NCI-H2227 (cell line): Measurements from ENCODE around the gene ANKS3.
"Not testable (repeated sequence)": the region's sequence is repeated elsewhere in the genome, so short reads cannot be mapped to it uniquely, and the experiment has no call there.

Experiments used
- DNase-seq: peaks from one replicate; lab custom pipeline; 2025; ENCODE audit not compliant: unreplicated experiment; lab: John Stamatoyannopoulos, UW

The ANKS3 gene

GRCh38 chr16:4755687-4756086, 21.6 kb upstream of the ANKS3 start:
- DNase-seq, result no peak

DNA sequence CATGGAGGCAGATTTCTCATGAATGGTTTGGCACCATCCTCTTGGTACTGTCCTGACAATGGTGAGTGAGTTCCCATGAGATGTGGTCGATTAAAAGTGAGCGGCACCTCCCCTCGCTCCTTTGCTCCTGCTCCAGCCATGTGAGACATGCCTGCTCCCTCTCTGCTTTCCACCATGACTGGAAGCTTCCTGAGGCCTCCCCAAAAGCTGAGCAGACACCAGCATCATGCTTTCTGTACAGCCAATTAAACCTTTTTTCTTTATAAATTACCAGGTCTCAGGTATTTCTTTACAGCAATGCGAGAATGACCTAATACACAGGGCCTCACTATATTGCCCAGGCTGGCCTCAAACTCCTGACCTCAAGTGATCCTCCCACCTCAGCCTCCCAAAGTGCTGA, 20.8 kb upstream of the ANKS3 start:
- DNase-seq, result no peak

DNA sequence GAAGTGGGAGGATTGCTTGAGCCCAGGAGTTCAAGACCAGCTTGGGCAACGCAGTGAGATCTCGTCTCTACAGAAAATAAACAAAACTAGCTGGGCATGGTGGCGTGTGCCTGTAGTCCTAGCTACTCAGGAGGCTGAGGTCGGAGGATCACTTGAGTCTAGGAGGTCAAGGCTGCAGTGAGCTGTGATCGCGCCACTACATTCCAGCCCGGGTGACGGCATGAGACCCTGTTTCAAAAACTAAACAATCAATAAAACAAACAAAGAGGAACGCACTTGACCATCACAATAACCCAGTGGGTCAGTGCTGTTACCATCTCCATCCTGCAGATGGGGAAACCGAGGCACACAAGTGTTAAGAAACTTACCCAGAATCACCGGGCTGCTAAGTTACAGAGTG, 19.2 kb upstream of the ANKS3 start:
- DNase-seq, result no peak

GRCh38 chr16:4752351-4753100, 18.5 kb upstream of the ANKS3 start:
- no peak for DNase-seq

DNA sequence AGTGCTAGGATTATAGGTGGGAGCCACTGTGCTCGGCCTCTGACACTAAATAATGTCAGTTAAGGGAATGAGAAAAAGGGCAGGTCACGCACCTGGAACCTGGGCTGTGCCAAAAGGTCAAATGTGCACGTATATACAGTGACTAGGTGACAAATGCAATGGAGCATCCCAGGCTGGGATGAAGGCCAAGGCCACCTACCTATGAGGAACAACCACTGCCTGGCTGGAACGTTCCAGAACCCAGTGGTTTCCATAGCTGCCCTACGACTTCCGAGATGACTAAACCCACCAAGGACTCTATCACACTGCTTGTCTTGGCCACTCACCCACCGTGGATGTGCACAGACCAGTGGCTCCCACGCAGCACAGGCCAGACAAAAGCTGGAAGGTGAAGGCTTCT, 16.8 kb upstream of the ANKS3 start:
- no peak for DNase-seq

DNA sequence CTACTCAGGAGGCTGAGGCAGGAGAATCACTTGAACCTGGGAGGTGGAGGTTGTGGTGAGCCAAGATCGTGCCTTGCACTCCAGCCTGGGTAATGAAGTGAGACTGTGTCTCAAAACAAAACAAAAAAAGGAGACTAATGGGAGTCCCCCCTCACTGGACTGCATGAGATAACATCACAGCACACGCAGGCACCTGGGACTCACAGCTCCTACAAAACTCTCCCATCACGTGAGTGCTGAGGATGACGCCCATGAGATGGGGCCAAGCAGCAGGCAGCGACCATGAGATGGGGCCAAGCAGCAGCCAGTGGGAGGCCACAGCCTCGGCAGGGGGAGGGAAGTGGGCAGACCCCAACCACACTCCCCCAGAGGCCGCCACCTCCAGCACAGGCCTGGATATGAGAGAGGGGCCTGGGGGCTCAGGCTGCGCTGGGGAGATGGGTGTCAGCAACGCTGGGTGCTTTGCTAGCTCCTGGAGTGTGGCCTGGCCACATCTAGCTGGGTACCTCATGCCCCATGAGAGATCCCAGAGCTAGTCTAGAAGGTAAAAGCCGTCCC, 15.7 kb upstream of the ANKS3 start:
- no peak for DNase-seq

DNA sequence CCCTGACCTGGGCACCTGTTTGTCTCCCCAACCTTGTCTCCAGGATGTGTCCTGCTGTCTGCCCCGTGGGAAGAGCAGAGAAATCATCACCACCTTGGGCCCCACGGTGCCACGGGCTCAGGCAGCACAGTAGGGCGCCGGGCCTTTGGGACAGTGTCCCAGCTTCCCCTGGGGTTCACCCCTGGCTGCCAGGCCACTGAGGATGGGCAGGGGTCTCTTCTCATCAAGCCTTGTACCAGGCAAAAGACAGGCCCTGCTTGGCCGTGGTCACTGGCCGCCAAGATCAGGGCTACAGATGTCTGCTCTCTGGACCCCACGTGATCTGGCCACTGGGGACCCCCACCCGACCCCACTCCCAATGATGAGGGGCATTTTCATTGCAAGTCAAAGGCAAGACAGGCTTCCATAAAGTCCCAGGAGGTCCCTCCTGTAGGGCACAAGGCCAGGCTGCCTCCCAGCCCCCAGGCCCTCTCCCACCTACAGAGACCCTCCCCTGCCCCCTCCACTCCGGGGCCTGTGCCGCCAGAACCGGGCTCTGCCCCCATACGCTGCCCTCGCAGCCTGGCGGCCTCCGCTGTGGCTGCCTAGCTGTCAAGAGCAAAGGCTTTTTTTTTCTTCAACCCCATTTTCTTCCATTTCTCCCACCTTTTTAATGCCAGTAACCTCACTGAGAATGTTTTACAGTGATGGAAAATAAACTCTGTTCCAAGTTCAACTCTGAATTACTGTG, 14.8 kb upstream of the ANKS3 start:
- DNase-seq, result no peak

GRCh38 chr16:4747906-4748681, 14.0 kb upstream of the ANKS3 start:
- no peak for DNase-seq

- no peak for DNase-seq
Measured at GRCh38 chr16:4746991-4747574, 13.0 kb upstream of the ANKS3 start.

GRCh38 chr16:4746215-4746614, 12.1 kb upstream of the ANKS3 start:
- no peak for DNase-seq

GRCh38 chr16:4745274-4745569, 11.2 kb upstream of the ANKS3 start:
- no peak for DNase-seq

DNA sequence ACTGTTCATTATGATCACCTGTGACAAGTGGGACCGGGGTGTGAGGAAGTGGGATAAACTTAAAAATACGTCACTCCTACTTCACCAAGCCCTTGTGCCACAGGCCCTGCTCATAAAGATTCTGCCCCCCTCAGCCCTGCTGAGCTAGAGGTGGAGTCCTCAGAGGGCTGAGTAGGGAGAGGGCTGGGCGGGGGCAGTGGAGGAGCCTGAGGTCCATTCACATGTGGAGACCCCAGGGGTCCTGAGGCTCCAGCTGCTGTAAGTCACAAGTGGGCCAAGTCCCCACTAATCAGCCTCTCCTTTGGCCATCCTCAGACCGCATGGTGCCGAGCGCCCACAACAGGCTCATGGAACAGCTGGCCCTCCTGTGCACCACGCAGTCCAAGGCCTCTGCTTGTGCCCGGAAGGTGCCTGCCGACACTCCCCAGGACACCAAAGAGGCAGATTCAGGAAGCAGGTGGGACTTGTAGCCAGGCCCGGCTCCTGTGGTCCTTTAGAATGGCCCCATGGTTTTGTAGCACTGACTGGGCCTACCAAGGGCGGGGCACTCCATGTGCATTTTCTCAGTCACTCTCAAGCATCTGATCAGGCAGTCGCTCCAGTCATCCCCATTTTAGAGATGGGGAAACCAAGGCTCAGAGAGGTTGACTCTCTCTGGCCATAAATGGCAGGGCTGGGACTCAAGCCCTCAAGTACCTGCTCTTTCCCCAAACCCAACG, 10.6 kb upstream of the ANKS3 start:
- no peak for DNase-seq

- no peak for DNase-seq
Measured at GRCh38 chr16:4743226-4743878, 9.3 kb upstream of the ANKS3 start.

DNA sequence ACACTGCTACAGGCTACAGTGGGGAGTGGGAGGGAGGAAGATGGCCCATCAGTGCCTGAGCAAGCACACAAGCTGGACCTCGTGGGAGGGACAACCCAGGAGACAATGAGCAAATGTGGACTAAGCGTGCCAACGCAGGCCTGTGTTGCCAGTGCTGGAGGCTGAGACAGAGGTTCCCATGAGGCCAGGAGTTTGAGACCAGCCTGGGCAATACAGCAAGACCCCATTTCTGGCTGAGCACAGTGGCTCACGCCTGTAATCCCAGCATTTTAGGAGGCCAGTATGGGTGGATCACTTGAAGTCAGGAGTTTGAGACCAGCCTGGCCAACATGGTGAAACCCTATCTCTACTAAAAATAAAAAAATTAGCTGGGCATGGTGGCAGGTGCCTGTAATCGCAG, 4.3 kb upstream of the ANKS3 start:
- not testable (repeated sequence) for DNase-seq

- no peak for DNase-seq
Measured at GRCh38 chr16:4737545-4737944, 3.5 kb upstream of the ANKS3 start.

- DNase-seq, result no peak
Measured at GRCh38 chr16:4736546-4736945, 2.5 kb upstream of the ANKS3 start.

GRCh38 chr16:4734730-4735535, 862 bp upstream of the ANKS3 start:
- peak; percentile 93 for DNase-seq

DNA sequence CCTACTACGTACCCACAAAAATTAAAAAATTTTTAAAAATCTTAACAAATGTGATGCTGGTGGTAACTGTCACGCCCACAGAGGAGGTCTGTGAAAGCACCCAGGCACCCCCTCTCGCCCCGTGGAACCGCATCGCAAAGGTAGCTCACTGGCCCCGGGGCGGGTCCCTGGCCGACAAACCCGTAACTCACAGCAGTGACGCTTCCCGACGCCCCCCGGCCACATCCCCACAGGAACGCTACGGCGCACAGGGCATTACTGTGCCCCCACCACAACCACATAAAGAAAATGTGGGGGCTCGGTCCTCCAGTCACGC, 366 bp downstream of the ANKS3 start:
- DNase-seq, result peak; percentile 77

DNA sequence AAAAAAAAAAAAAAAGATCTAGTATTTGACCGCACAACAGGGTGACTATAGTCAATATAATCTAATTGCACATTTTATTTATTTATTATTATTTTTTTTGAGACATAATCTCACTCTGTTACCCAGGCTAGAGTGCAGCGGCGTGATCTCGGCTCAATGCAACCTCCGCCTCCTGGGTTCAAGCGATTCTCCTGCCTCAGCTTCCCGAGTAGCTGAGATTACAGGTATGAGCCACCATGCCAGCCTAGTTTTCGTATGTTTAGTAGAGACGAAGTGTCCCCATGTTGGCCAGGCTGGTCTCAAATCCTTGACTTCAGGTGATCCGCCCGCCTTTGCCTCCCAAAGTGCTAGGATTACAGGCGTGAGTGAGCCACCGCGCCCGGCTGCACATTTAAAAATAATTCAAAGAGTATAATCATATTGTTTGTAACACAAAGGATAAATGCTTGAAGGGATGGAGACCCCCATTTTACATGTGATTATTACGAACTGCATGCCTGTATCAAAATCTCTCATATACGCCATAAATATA, 794 bp downstream of the ANKS3 start:
- no peak for DNase-seq
